Neural crest cell (in vitro differentiated cells): ENCODE results near the gene GPER1. TPM values are rescaled to one million over a fixed set of nuclear protein-coding genes. Genes with fewer than 3 reads are reported as not detected.

Experiments
- DNase-seq: peaks from one replicate; pipeline ENCODE4 v3.0.0; 2021; ENCODE audit warnings: low read depth, mixed read lengths, low spot score
- H3K27ac Mint-ChIP-seq: one replicate; pipeline ENCODE4 v1.8.0; 2021; ENCODE audit warnings: mild to moderate bottlenecking, mixed read lengths; ENCODE audit not compliant: unreplicated experiment
- H3K27me3 Mint-ChIP-seq: 2 replicates; pipeline ENCODE4 v1.8.0; 2021; ENCODE audit warnings: low read depth, mild to moderate bottlenecking, mixed read lengths
- H3K36me3 Mint-ChIP-seq: 2 replicates; pipeline ENCODE4 v1.8.0; 2021; ENCODE audit warnings: low read depth, mild to moderate bottlenecking, mixed read lengths
- H3K4me1 Mint-ChIP-seq: 2 replicates; pipeline ENCODE4 v1.8.0; 2021; ENCODE audit warnings: mixed read lengths
- H3K4me3 Mint-ChIP-seq: one replicate; pipeline ENCODE4 v1.8.0; 2021; ENCODE audit warnings: mild to moderate bottlenecking, mixed read lengths
- H3K9me3 Mint-ChIP-seq: 2 replicates; pipeline ENCODE4 v1.8.0; 2021; ENCODE audit warnings: mixed read lengths
- CTCF ChIP-seq: fragments of 200-600 bp; sonication (generic); conservative IDR thresholded peaks from 2 replicates; pipeline ENCODE4 v1.5.0; 2021; ENCODE audit warnings: antibody characterized with exemption, mild to moderate bottlenecking
- total RNA-seq: library from RNA; stranded (reverse); gene quantifications from 2 replicates; pipeline ENCODE4 v1.2.1, GENCODE V29; 2021

GPER1 gene
- total RNA-seq, 1 donor from 2014 or later: 0.91 TPM

DNA sequence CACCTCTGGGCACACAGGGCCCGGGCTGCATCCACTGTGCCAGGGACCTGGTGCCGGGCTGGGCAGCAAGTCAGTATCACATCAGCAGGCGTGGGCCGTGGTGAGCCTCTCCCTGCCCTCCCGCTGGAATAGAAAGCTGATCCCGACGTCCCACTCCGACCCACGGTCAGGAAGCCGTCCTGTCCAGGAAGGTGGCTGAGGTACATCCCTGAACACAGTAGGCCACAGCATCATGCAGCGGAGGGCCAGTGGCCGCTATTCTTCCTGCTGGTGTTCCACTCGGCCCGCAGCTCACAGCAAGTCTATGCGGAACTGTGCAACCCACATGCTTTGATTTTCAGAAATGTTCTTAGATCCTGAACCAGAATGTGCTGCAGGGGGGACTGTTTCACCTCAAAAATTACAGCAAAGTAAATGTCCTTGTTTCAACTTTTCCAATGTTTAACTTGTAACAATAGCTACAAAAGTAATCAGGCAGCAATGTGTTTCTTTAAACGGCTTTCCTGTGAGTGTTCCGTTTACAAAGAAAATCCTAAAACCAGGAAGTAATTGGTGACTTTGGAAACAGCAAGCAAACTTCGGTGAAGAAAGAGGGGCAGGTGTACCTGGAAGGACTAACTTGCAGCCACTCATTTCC is 44.2 kb upstream of the GPER1 start:
- H3K27ac Mint-ChIP-seq: peak overlapping the region; percentile 87
- H3K9me3 Mint-ChIP-seq: no peaks in the 10 kb centered on the region
- H3K4me3 Mint-ChIP-seq: peak overlapping the region; percentile 72
- peaks cover 3% of the 10 kb centered on the region for H3K36me3 Mint-ChIP-seq
- DNase-seq: no peak
- peaks cover 2% of the 10 kb centered on the region for H3K27me3 Mint-ChIP-seq
- H3K4me1 Mint-ChIP-seq: peaks cover 40% of the 10 kb centered on the region
- TF ChIP-seq CTCF: no peak

GRCh38 chr7:1044189-1045068 is 43.5 kb upstream of the GPER1 start, which contains the start of gene GPR146:
GPR146 (plus strand) TSS chr7:1044546; CDS start chr7:1057516, 12,970 bp downstream.
- peak; percentile 63 for TF ChIP-seq CTCF
- Mint-ChIP-seq H3K27ac (peak within 1 kb of the TSS; percentile 87), H3K36me3 (peaks cover 3% of the 10 kb centered on the region), H3K4me3 (peak within 1 kb of the TSS; percentile 84), H3K9me3 (no peaks in the 10 kb centered on the region), H3K27me3 (peaks cover 2% of the 10 kb centered on the region), H3K4me1 (peaks cover 40% of the 10 kb centered on the region)
- DNase-seq: peak; percentile 97

DNA sequence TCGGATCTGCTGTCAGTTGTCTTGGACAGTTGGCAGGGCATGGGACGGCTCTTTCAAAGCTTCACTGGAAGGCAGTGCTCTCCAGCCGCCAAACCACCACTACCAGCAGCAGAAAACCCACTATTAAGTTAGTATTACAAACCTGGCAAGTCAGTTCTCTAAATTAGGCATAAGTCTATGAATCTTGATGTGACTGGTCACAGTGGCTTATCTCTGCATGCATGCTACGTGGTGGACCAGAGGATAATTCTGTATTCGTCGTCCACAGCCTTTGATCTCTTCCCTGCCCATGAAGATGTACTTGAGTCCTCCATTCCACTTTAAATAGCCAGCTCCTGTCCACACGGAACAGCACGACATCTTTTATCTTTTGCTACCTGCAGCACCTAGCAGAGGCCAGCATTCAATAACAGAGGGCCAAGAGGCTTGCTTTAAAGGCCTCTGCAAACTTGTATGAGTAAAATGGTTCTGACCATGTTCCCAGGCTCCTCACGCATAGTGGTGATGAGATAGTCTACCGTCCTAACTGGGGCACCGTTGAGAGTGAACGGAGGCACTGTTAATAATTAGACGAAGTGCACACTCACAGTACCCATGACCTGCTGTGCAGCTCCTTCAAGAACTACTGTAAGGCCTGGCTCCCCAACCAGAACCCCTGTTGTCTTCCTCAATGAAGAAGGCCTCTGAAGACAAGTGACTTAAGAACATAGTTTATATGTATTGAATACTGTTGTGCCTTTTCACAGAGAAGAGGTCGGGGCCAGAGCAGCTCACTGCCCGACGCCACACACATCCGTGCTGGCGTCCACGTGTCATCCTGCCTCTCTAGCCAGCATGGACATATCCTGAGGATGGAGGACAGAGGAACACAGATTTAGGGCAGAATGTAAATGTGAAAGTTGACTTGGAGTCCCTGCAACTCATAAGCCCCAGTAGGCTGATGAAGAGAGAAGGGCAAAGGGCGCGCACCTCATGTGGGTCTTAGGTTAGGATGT is 42.5 kb upstream of the GPER1 start:
- peaks cover 3% of the 10 kb centered on the region for H3K36me3 Mint-ChIP-seq
- no peak for DNase-seq
- peaks cover 2% of the 10 kb centered on the region for H3K27me3 Mint-ChIP-seq
- TF ChIP-seq CTCF: no peak
- no peak overlapping the region for H3K27ac Mint-ChIP-seq
- peak overlapping the region; percentile 84 for H3K4me3 Mint-ChIP-seq
- H3K9me3 Mint-ChIP-seq: no peaks in the 10 kb centered on the region
- peaks cover 39% of the 10 kb centered on the region for H3K4me1 Mint-ChIP-seq

DNA sequence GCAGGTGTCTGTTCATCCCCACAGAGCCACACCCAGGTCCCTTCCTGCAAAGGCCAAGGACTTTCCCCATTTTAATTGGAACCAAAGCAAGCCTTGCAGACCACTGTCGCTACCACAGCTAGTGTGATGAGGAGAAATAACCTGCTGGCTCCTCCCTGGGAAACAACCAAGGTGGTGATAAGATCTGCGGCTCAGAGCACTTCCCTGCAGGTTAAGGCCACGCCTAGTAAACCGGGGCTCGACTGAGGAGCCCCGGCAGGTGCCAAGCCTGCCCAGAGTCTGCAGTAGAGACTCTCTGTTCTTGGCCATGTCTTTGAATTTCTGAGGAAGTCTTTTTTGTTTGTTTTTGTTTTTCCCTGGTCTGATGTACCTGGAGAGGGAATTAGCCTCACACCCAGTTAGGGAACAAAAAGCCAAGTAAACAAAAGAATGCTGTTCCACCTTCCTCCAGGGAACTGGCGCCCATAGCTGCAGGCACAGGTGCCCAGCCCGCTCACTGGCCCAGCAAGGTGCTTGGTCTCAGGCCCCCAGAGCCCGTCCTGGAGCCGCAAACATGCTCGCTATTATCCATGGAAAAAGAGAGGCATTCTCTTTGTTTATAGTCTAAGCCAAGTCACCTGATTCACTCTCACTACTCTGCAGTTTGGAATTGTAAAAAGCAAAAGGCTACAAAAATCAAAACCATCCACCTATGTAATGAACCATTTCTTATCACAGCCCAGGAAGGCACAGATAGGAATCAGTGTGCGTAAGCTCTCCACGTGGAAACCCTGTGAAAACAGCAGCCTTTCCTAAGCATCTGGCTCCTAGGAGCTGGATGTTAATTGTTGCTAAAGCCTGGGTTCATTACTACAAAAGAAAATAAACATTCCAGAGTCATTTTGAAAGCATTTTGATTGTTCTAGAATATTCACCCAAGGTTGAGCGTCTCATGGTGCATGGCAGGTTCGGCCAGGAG is 40.9 kb upstream of the GPER1 start:
- Mint-ChIP-seq H3K4me3 (peak overlapping the region; percentile 9), H3K36me3 (no peaks in the 10 kb centered on the region), H3K27ac (no peak overlapping the region), H3K9me3 (no peaks in the 10 kb centered on the region), H3K4me1 (peaks cover 24% of the 10 kb centered on the region), H3K27me3 (no peaks in the 10 kb centered on the region)
- TF ChIP-seq CTCF: no peak
- no peak for DNase-seq
